IPS-18c (cell line): ENCODE measurements around the gene WNK1.
"Not testable (repeated sequence)": the region's sequence is repeated elsewhere in the genome, so short reads cannot be mapped to it uniquely, and the experiment has no call there.

ENCODE experiments used
- H3K4me3 ChIP-seq: 2 replicates; pipeline ENCODE4 v1.7.0; 2013; ENCODE audit warnings: low read depth, mild to moderate bottlenecking, low read length, moderate library complexity; ENCODE audit not compliant: insufficient read depth
- H3K9me3 ChIP-seq: one replicate; pipeline ENCODE4 v1.6.1; 2013; ENCODE audit warnings: mild to moderate bottlenecking, low read length, moderate library complexity; ENCODE audit not compliant: control insufficient read depth, insufficient read depth

The WNK1 gene

DNA sequence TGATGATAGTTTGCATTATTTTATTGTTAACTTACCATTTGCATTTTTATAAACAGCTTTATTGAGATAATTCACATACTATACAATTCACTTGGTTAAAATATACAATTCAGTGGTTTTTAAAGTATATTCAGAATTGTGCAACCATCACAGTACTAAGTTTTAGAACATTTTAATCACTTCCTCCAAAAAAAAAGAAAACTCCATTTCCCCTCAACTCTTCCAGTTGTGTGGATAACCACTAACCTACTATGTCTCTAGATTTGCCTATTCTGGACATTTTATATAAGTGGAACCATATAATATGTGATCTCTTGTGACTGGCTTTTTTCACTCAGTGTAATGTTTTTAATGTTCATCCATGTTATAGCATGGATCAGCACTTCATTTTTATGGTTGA is 41.3 kb downstream of the WNK1 start:
- no peaks in the 10 kb centered on the region for H3K9me3 ChIP-seq
- no peak overlapping the region for H3K4me3 ChIP-seq

DNA sequence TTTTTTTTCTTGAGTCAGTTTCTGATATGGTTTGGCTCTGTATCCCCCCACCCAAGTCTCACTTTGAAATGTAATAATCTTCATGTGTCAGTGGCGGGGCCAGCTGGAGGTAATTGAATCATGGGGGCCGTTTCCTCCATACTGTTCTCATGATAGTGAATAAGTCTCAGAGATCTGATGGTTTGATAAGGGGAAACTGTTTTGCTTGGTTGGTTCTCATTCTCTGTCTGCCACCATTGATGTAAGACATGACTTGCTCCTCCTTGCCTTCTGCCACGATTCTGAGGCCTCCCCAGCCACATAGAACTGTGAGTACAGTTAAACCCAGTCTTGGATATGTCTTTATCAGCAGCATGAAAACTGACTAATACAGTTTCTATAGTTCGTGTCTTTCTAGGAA is 42.9 kb downstream of the WNK1 start:
- no peaks in the 10 kb centered on the region for H3K9me3 ChIP-seq
- no peak overlapping the region for H3K4me3 ChIP-seq

DNA sequence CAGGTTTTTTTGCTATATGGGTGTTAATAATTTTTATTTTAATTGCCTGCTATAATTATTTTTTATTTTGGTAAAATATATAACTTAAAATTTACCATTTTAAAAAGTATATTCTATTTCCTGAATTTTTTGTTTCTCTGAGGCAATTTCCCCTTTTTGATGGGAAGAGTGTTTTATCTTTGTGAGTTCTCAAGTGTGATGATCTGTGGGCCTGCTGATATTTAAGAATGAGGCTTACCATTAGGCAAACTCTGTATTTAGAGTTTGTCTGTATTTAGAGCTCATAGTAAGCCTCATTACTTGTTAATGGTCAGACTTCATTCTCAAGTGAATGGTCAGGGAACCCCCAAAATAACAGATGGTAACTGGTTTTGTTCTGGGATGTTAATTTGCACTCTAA is 48.0 kb downstream of the WNK1 start:
- Histone ChIP-seq H3K4me3 (no peak overlapping the region), H3K9me3 (no peaks in the 10 kb centered on the region)

DNA sequence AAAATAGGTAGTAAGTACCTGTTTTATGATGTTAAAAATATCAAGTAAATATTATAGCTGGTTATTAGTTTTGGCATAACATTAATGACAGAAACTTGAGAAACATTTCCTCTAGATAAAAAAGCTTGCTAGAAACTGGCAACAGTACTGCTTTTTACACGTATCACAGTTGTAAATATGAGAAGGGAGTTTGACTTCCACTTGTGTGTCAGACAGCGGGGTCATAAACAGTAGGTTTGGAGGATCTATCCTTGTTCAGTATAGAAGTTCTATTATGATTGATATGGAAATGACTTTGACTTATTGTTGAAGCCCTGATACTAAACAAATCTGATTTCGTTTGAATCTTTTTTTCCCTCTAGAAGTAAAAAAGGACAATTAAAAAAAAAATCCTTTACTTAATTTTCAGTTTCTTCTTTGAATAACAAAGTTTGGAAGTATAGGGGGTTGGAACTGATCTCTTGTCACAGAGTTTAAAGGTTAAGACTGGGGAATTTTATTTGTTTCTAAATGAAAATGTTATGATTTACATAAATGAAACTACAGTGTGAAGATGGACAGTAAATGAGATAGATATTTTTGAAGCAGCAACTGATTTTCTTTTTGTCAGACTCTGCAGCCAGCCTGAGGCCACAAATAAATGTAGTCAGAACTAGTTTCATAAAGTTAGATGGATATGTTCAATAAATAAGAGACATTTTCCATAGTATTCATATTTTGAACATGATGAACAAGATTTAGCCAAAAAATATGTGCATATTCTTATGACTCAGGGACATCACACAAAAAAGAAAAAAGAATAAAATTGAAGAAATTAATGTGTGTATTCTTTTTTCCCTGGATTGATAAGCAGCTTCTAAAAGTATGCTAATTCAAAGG is 50.1 kb downstream of the WNK1 start:
- no peak overlapping the region for H3K4me3 ChIP-seq

DNA sequence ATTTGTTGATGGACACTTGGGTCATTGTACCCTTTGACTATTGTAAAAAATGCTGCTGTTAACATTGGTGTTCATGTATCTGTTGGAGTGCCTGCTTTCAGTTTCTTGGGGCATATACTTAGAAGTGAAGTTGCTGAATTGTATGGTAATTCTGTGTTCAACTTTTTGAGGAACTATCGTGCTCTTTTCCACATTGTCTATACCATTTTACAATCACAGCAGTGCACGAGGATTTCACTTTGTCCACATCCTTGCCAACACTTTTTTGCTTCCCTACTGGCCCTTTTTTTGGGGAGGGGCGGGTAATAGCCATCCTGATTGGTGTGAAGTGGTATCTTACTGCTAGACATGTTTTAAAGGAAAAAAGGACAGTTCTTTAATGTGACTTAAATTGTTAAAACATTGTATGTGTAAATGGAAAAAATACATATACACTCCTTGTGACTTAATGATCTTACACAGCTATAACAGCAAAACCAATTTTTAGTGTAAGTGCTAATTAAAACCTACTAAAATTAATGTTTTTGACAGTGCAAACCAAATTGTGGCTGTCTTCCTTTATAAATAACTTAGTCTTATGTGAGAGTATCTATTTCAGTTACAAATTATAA is 52.7 kb downstream of the WNK1 start:
- no peak overlapping the region for H3K4me3 ChIP-seq
- H3K9me3 ChIP-seq, result no peaks in the 10 kb centered on the region

More for the DNA sequence above, 50.1 kb downstream of the WNK1 start:
- no peaks in the 10 kb centered on the region for H3K9me3 ChIP-seq

DNA sequence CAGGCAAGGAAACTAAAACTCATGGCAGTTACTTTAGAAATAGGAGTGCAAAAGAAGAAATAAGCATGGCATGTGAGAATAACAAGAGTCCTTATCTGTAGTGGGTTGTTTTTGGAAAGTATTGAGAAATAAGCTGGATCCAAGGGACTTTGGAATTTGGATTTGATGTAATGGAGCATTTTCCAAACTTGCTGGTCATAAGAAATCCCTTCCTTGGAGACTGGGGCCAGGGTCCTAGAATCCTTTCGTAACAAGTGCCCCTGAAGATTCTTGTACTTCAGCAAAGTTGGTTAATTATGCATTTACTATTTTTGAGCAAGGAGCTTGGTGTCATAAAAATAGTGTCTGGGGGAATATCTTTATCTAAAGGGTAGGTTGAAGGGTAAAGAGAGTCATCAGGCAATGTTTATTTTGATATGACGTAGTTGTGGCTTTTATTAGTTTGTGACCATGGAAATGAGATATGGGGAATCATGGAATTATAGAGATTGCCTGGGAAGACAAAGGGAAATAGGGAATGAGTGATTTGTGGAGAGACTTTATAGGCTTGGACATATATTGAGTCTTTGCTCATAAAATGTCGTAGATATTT is 53.9 kb downstream of the WNK1 start:
- Histone ChIP-seq H3K9me3 (no peaks in the 10 kb centered on the region), H3K4me3 (no peak overlapping the region)

DNA sequence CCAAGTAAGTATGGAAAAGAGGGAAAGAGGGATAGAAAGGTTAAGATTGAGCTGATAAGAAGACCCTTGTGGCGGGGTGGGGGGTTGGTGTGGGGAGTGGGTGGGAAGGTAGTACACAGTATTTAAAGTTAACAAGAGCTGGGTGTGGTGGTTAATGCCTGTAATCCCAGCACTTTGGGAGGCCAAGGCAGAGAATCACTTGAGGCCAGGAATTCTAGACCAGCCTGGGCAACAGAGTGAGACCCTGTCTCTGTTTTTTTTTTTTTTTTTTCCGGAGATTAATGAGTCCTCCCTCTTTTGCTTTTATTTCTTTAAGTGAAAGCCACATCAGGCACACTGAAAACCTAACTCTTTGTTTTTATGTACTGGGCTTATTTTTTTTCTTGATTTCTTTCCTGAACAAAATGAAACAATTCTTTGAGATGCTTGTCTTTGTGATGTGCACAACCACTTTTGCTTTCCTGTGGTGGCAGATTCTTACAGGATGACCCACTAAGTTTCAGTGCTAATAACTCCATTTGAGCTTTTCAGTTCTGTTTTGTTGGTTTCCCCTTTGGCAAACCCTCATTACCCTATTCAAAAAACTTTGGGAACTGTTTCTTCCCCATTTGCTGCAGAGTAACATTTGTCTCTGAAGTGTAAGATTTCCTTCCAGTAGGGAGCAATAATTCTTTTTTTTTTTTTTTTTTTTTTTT is 54.8 kb downstream of the WNK1 start:
- H3K9me3 ChIP-seq, result peaks cover under 1% of the 10 kb centered on the region
- no peak overlapping the region for H3K4me3 ChIP-seq

DNA sequence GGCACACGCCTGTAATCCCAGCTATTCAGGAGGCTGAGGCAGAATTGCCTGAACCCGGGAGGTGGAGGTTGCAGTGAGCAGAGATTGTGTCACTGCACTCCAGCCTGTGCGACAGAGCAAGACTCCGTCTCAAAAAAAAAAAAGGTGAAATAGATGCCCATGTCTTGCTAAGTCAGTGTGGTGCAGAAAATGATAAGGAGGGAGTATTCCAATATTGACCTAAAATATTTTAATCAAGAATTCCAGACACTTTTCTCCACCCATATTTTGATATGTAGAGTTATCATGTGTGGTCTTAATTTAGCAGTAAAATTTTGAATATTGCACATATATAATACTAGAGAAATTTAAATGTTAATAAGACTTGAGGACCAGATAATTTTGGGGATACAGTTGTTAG is 57.7 kb downstream of the WNK1 start:
- Histone ChIP-seq H3K9me3 (peaks cover 2% of the 10 kb centered on the region), H3K4me3 (no peak overlapping the region)

DNA sequence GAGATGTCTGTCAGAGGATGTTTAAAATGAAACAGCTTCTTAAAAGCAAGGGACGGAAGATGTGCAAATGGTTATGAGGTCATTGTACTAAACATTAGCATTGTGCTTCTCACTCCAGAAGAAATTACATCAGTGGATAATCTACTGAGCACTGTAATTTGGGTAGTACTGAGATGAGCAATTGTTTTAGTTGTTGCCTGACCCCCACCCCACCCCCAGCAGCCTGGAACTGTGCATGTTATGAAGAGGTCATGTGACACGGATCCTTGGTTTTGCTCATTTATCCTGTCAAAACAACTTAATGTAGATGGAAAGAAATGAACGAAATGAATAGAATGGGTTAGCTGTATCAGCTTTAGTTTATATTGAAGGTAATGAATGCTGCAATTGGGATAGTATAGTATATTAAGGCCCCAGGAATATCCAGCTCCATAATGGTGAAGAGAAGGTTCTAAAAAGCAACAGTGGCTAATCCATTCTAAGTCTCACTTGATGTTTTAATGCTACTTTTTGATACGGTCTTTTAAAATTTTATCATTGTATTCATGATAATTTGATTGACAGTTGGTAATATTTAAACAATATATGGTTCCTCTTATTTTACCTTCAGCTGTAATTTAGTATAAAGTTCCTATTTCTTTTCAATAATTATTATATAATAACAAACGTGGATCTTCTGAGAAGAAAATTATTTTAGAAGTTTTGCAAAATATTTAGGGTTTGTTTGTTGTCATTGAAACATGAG is 58.5 kb downstream of the WNK1 start:
- Histone ChIP-seq H3K4me3 (no peak overlapping the region), H3K9me3 (peaks cover 2% of the 10 kb centered on the region)

DNA sequence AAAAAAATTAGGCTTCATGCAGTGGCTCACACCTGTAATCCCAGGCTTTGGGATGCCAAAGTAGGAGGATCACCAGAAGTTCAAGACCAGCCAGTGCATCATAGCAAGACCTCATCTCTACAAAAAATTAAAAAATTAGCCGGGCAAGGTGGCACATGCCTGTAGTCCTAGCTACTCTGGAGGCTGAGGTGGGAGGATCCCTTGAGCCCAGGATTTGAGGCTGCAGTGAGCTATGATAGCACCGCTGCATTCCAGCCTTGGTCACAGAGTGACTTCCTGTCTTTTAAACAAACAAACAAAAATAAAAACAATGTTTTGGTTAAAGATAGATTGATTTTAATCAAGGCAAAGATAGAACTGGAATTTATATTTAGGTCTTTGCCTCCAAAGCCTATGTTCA is 60.6 kb downstream of the WNK1 start:
- no peak overlapping the region for H3K4me3 ChIP-seq
- peaks cover 2% of the 10 kb centered on the region for H3K9me3 ChIP-seq

DNA sequence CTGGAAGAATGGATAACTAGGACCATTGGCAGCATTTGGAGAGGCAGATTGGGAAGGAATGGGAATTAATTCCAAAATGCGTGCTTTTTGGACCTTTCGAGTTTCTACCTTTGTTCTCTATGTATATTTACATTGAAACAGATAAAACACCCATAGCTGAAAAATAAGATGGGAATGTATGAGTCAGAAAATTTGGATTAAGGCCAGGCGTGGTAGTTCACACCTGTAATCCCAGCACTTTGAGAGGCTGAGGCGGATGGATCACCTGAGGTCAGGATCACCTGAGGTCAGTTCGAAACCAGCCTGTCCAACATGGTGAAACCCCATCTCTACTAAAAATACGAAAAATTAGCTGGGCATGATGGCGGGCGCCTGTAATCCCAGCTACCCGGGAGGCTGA is 65.1 kb downstream of the WNK1 start:
- not testable (repeated sequence) for H3K4me3 ChIP-seq, H3K9me3 ChIP-seq

DNA sequence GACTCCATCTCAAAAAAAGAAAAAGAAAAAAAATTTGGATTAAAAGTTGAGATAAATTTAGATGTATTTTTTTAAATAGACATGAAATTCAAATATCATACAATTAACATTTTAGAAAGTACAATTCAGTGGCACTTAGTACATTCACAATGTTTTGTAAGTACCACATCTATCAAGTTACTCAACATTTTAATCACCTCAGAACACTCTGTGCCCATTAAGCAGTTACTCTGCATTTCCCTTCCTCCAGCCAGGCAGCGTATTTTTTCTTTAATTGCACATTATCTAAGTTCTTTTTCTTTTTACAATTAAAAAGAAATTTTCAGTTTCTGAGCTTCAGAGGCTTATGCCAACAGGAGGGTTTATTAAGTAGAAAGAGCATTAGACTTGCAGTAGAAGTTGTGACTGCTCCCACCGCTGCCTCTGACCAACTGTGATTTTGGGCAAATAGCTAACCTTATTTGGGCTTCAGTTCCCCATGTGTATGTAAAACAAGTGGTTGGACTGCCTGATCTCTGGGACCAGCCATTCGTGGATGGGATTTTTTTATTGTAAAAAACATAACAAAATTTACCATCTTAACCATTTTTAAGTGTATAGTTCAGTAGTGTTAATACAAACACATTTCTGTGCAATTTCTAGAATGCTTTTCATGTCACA is 65.7 kb downstream of the WNK1 start:
- Histone ChIP-seq H3K9me3 (no peaks in the 10 kb centered on the region), H3K4me3 (no peak overlapping the region)

DNA sequence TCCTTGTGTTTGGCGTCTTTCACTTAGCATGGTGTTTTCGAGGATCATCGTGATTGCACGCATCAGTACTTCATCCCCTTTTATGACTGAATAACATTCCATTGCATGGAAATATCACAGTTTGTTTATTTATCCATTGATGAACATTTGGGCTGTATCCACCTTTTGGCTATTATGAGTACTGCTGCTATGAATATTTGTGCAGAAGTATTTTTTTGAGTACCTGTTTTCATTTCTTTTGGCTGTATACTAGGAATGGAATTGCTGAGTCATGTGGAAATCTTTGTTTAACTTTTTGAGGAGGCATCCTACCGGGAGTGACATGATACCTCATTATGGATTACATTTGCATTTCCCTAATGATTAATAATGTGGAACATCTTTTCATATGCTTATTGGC is 66.4 kb downstream of the WNK1 start:
- H3K9me3 ChIP-seq, result no peaks in the 10 kb centered on the region

DNA sequence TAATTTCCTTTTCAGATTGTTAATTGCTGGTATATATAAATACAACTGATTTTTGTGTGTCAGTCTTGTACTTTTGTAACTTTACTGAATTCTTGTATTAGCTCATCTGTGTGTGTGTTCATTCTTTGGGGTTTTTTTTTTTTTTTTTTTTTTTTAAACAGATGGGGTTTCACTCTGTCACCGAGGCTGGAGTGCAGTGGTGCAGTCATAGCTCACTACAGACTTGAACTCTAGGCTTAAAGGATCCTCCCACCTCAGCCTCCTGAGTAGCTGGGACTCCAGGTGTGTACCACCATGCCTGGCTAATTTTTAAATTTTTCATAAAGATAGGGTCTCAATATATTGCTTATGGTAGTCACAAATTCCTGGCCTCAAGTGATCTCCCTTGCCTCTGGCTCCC is 68.0 kb downstream of the WNK1 start:
- H3K4me3 ChIP-seq, result no peak overlapping the region

More for the DNA sequence above, 66.4 kb downstream of the WNK1 start:
- H3K4me3 ChIP-seq, result no peak overlapping the region

DNA sequence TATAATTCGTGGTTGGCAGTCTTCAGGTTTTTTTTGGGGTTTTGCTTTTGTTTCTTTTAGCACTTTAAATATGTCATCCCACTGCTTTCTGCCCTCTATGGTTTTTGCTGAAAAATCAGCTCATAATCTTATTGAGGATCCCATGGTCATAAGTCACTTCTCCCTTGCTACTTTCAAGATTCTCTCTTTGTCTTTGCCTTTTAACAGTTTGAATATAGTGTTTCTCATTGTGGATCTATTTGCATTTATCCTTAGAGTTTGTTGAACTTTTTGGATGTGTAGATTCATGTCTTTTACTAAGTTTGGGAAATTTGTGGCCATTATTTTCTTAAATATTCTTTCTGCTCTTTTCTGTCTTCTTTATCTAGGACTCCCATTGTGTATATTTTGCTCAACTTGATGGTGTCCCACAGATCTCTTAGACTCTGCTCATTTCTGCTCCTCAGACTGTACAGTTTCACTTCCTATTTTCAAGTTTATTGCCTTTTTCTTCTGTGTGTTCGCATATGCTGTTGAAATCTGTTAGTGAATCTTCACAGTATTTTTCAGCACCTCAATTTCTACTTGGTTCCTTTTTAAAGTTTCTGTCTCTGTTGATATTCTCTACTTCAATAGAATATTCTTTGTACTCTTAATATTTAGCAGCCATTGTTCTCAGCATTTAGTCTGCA is 70.8 kb downstream of the WNK1 start:
- no peaks in the 10 kb centered on the region for H3K9me3 ChIP-seq
- H3K4me3 ChIP-seq, result no peak overlapping the region

More for the DNA sequence above, 68.0 kb downstream of the WNK1 start:
- no peaks in the 10 kb centered on the region for H3K9me3 ChIP-seq

DNA sequence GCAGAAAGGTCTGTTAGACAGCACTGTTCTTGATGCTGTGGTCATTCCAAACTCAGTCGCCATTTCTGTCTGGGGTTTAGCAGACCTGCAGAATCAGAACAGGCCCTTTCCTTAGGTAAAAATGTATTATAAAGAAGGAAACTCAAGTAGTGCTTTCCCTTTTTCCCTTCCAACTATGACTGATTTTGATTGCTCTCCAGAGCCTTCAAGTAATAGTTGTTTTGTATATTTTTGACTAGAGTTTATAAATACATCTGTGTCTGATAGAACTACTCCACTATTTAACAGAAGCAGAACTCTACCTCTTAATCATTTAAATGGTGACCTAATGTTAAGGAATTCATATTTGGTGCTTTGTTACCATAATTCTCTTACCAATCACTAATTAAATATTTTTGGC is 74.0 kb downstream of the WNK1 start:
- Histone ChIP-seq H3K4me3 (no peak overlapping the region), H3K9me3 (no peaks in the 10 kb centered on the region)
